HL-60 (cell line): ENCODE data around the gene COPZ1.

Source experiments
- DNase-seq, 2 experiments: peaks; one replicate each; pipeline ENCODE4 v3.0.0-alpha.2; 2010 to 2020; ENCODE audit warnings: low read depth in 1 of 2, low spot score in 1 of 2
- H3K27ac ChIP-seq: fragments of 250-450 bp; sonication (Bioruptor Pico); replicated peaks from 2 replicates; pipeline ENCODE4 v1.5.1; 2020; ENCODE audit warnings: mild to moderate bottlenecking, moderate library complexity
- H3K27me3 ChIP-seq: fragments of 250-450 bp; sonication (Bioruptor Pico); 2 replicates; pipeline ENCODE4 v1.5.1; 2021; ENCODE audit warnings: mild to moderate bottlenecking, moderate library complexity; ENCODE audit not compliant: insufficient read depth, poor library complexity, severe bottlenecking
- H3K4me3 ChIP-seq: replicated peaks from 2 replicates; pipeline ENCODE4 v1.5.1; 2011; ENCODE audit warnings: mild to moderate bottlenecking, control low read depth, low read length; ENCODE audit not compliant: insufficient read depth
- GABPA ChIP-seq: IDR thresholded peaks from 2 replicates; pipeline ENCODE4 v1.6.1; 2012; ENCODE audit warnings: low read depth
- POLR2AphosphoS5 ChIP-seq: IDR thresholded peaks from 2 replicates; pipeline ENCODE4 v1.6.1; 2012; ENCODE audit warnings: low read depth
- SPI1 ChIP-seq: IDR thresholded peaks from 2 replicates; pipeline ENCODE4 v1.6.1; 2012; ENCODE audit warnings: low read depth, mild to moderate bottlenecking, borderline replicate concordance
- TF ChIP-seq, protein P1 (sequence below): IDR thresholded peaks from one replicate; pipeline ENCODE4 v1.5.1; 2011; ENCODE audit warnings: low read length, control low read depth, inconsistent platforms; ENCODE audit not compliant: insufficient read depth
- TF ChIP-seq, protein P2 (sequence below): IDR thresholded peaks from 2 replicates; pipeline ENCODE4 v1.6.1; 2012; ENCODE audit warnings: low read depth; ENCODE audit not compliant: insufficient replicate concordance

COPZ1 gene

DNA sequence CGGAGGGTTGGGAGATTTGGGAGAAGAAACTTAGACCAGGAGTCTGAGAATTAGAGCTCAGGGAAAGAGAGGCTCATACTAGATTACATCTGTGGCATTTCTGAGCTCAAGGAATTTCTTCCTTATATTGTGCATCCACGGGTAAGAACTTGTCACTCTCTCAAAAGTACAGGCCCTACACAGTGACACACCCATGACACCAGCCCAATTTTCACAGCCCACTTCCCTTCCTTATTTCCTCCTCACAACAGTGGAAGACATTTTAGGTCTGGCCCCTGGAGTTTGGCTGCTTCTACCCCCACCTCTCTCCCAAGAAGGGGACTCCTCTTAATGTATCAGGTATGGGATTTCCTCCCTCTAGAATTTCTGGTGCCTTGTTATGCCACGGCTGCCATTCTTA, 68.8 kb downstream of the COPZ1 start:
- H3K27me3 ChIP-seq: no peaks in the 10 kb centered on the region
- no peak for DNase-seq
- H3K4me3 ChIP-seq: no peak overlapping the region
- peak; percentile 21; the same call in 1 of the 2 replicates for TF ChIP-seq SPI1
- TF ChIP-seq, protein P1, sequence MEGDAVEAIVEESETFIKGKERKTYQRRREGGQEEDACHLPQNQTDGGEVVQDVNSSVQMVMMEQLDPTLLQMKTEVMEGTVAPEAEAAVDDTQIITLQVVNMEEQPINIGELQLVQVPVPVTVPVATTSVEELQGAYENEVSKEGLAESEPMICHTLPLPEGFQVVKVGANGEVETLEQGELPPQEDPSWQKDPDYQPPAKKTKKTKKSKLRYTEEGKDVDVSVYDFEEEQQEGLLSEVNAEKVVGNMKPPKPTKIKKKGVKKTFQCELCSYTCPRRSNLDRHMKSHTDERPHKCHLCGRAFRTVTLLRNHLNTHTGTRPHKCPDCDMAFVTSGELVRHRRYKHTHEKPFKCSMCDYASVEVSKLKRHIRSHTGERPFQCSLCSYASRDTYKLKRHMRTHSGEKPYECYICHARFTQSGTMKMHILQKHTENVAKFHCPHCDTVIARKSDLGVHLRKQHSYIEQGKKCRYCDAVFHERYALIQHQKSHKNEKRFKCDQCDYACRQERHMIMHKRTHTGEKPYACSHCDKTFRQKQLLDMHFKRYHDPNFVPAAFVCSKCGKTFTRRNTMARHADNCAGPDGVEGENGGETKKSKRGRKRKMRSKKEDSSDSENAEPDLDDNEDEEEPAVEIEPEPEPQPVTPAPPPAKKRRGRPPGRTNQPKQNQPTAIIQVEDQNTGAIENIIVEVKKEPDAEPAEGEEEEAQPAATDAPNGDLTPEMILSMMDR: no peak
- H3K27ac ChIP-seq: peak overlapping the region; percentile 50

DNA sequence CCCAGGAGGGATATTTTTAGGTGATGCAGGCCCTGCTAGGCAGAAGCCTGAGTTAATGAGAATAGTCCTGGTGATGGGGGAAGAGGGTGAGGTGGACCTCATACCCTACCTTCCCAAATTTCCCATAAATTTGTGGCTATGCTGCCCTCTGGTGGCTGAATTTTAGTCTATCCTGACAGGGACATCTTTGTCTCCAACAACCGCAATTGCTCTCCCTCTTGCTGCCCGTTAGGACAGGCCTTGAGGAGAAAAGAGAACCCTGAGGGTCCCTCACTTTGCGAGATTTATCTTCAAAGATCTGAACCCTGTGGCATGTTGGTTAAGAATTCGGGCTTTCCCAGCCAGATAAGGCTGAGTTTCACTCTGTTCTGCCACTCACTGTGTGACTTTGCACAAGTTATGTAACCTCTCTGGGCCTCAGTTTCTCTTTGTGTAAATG, 69.4 kb downstream of the COPZ1 start:
- Histone ChIP-seq H3K27ac (no peak overlapping the region), H3K4me3 (no peak overlapping the region), H3K27me3 (no peaks in the 10 kb centered on the region)
- no peak for TF ChIP-seq GABPA
- peak; percentile 46; the same call in 1 of the 2 replicates for TF ChIP-seq POLR2AphosphoS5
- TF ChIP-seq, protein P2, sequence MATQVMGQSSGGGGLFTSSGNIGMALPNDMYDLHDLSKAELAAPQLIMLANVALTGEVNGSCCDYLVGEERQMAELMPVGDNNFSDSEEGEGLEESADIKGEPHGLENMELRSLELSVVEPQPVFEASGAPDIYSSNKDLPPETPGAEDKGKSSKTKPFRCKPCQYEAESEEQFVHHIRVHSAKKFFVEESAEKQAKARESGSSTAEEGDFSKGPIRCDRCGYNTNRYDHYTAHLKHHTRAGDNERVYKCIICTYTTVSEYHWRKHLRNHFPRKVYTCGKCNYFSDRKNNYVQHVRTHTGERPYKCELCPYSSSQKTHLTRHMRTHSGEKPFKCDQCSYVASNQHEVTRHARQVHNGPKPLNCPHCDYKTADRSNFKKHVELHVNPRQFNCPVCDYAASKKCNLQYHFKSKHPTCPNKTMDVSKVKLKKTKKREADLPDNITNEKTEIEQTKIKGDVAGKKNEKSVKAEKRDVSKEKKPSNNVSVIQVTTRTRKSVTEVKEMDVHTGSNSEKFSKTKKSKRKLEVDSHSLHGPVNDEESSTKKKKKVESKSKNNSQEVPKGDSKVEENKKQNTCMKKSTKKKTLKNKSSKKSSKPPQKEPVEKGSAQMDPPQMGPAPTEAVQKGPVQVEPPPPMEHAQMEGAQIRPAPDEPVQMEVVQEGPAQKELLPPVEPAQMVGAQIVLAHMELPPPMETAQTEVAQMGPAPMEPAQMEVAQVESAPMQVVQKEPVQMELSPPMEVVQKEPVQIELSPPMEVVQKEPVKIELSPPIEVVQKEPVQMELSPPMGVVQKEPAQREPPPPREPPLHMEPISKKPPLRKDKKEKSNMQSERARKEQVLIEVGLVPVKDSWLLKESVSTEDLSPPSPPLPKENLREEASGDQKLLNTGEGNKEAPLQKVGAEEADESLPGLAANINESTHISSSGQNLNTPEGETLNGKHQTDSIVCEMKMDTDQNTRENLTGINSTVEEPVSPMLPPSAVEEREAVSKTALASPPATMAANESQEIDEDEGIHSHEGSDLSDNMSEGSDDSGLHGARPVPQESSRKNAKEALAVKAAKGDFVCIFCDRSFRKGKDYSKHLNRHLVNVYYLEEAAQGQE: no peak
- no peak for TF ChIP-seq SPI1
- TF ChIP-seq, protein P1: peak; percentile 35
- peak in 1 of 2 experiments; percentile 77 for DNase-seq

DNA sequence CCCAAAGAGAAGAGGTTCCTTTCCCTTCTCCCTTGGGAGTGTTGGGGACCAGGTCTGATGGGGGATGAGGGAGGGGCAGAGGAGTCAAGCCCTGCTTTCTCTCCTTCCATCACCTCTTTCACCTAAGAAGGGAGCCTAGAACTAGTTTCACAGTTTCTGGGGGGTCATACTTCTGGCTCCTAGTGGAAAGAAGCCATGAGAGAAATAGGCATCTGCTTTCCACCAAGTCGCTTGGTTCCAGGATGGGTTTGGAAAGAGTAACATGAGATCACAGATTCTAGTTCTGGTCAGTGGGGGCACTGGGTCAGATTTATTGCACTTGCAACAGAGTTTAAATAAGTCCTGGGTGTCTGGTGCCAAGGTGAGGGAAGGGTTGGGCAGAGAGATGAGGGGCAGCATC, 70.1 kb downstream of the COPZ1 start:
- no peak overlapping the region for H3K4me3 ChIP-seq
- H3K27me3 ChIP-seq: no peaks in the 10 kb centered on the region
- H3K27ac ChIP-seq: no peak overlapping the region
- DNase-seq: no peak
- TF ChIP-seq, protein P2: no peak
- TF ChIP-seq SPI1 (no peak), POLR2AphosphoS5 (no peak), GABPA (no peak)
- TF ChIP-seq, protein P1: no peak

DNA sequence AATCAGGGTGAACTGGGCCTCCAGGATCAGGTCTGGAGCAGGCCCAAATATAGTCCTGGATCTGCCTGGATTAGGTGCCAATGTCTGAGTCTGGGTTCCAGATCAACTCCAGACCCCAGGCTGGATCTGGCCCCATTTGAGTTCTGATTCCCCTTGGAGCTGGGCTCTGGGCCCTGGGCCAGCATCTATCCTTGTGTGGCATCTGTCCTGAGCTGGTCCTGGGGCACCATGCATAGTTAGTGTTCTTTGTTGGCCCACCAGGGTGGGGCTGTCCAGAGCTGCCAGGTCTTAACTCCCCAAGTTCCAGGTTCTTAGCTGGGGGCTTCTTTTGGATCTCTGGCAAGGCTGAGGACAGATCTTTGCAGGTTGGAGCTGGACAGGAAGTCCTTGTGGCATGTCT, 70.6 kb downstream of the COPZ1 start:
- H3K4me3 ChIP-seq: no peak overlapping the region
- no peak for DNase-seq
- H3K27me3 ChIP-seq: no peaks in the 10 kb centered on the region
- H3K27ac ChIP-seq: no peak overlapping the region
- TF ChIP-seq GABPA (no peak), POLR2AphosphoS5 (no peak), SPI1 (no peak)
- TF ChIP-seq, protein P1: no peak
- TF ChIP-seq, protein P2: no peak
